SKM-1 treated with dmso at 0.1 percent for 144 hours (cell line): ENCODE results near the gene HMCN1.
A peak's percentile ranks its signal among the peaks of the same experiment; 100 is the strongest.

Experiments used
- DNase-seq: peaks from one replicate; lab custom pipeline; 2025; ENCODE audit not compliant: unreplicated experiment; lab: John Stamatoyannopoulos, UW

HMCN1 gene

DNA sequence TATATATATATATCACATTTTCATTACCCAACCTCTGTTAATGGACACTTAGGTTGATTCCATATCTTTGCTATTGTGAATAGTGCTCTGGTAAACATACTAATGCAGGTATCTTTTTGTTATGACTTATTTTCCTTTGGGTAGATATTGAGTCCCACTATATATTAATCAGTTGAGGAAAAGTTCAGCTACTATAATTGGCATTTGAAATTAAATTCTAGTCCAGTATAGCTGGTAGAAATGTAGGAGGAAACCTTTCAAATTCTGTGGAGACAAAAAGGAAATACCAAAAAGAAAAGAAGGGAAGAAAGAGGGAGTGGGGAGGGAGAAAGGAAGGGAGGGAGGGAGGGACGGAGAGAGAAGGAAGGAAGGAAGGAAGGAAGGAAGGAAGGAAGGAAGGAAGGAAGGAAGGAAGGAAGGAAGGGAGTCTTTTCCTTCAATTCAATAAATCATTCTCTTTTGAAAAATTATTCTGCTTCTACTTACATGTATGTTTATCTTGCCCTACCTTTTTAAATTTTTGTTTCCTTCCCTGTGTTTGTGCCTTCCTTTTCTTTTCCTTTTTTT is 329.0 kb downstream of the HMCN1 start:
- no peak for DNase-seq

DNA sequence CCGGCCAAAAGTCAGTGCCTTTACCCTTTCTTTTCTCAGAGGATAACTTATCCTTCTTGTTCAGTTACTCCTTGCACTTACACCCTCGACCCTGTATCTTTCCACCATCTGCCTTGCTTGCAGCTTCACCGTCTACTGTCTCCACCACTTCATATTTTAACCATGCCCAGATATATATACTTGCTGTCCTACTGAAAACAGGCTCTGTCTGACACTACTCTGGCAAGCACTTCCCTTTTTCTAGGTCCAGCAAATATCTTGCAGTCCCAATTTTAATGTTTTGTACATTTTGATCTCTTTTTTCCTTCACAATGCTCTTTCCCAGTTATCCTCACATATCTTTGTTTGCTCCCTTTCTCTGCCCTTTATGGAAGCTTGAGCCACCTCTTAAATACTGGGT is 332.2 kb downstream of the HMCN1 start:
- DNase-seq: no peak

DNA sequence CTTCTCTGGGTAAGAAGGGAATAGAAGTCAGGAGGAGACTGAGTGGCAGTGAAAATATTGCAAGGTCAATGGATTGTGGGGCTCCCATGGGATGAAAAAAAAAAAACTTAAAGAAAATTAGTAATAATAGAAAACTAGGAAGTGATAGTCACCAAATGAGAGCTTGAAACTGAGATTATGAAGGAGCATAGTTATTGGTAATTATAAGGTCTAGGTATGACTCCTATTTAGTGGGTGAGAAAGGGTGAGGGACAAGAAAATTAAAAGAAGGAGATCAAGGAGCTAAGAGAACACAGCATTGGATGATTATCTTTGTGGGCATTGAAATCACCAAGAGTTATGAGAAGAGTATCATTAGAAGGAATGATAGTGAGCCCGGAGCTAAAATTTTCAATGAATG is 339.5 kb downstream of the HMCN1 start:
- no peak for DNase-seq

DNA sequence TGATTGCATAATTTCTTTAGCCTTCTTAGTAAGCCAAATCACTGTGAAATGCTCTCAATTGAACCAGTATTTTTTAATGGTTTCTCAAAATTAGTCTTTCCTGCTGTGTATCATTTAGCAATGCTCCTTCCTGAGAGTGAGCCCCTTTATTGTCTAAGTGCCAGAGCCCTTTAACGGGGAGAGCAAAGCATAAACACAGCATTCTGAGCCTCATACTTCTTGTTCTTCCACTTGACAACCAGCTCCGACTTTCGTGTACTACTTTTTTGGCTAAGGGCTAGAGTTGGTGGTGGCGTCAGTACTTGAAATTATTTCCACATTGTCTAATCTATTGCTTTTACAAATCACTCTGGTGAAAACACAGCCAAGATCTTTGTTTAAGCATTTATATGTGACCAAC is 341.8 kb downstream of the HMCN1 start:
- no peak for DNase-seq

DNA sequence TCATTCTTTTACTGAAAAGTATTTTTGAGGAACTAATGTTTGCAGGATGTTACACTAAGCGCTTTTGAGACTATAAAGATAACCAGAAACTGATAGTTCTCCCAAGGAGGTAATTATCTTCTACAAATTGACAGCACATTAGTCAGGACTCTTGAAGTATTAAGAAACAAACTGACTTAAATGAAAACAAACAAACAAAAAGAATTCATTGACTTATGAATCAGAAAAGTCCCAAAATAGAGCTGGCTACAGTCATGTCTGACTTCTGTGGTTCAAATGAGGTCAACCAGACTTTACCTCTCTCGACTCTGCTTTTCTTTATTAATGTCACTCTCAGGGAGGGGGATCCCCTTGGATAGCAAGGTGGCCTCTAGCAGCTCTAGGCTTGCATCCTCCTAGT is 344.1 kb downstream of the HMCN1 start:
- DNase-seq: no peak

DNA sequence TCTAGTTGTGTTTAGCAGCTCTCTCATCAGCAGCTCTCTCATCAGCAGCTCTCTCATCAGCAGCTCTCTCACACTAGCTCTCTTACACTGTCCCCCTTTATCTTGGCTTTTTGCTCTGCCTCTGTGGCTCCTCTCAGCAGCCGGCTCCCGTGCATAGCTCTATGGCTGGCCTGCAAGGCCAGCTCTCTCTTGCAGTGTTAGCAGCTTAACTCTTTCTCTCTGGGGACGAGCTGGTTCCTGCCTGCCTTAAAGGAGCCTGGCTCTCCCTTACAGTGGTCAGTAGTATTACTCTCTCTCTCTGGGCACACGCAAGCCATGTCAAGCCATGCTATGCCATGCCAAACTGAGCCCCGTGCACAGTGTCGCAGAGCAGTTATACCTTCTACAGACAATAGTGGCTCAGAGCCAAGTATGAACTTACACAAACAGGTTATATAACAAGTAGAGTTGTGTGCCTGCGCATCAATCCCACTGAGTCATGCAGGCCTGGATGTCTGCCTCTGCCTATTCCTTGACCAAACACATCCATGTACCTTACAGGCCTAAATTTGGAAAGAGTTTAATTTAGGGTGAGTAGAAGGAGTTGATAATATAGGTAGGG is 345.0 kb downstream of the HMCN1 start:
- DNase-seq: no peak

DNA sequence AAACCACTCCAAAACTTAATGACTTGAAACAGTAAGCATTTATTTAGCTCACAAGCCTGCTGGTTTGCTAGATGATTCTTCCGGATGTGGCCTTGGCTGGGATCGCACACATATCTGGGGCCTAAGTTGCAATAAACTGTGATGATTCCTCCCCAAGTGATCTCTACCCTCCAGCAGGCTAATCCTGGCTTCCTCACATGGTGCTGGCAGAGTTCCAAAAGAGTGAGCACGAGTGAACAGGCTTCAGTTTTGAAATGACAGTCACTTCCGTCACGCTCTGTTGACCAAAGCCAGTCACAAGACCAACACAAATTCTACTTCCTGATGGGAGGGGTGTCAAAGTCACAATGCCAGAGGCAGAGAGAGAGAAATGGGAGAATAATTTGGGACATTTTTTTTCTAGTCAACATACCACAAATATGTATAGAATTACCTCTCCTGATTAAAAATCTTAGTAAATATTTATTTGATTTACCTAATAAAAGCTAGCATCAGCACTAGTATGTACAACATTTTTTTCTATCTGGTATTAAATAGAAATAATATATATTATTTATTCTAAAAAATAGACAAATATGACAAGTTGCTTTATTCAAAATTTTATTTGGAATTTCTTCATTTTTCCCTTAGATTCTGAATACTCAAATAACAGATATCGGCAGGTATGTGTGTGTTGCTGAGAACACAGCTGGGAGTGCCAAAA is 348.2 kb downstream of the HMCN1 start:
- DNase-seq: peak; percentile 27

DNA sequence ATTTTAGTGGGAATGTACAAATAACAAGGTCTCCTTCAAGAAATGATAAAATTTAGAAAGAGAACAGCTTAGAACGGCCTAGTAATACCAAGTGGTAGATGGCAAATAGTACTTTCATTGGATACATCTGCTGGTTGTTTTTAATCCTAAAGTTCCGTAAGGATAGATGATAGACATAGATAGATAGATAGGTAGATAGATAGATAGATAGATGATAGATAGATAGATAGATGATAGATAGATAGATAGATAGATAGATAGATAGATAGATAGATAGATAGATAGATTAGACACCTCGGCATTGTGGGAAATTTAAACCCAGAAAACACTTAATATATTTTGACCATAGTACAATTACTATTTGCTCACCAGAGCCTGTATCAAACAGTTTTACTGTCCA is 352.4 kb downstream of the HMCN1 start:
- DNase-seq: no peak

DNA sequence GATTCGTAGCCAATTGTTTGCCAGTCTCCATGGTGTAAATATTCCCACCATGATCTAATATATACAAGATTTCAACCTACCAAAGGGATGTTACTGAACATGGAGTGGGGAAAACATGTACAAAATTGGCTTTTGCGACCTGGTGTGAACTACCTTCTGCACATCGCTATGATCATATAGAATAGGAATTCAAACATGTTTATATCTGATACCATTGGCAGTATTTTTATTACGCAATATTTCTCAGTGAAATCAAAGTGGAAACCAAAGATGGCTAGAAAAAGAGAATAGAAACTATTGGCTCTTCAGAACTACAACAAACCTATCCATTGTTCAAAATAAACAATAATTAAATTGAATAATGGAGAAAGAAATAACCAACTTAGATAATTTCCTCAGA is 355.7 kb downstream of the HMCN1 start:
- DNase-seq: no peak

DNA sequence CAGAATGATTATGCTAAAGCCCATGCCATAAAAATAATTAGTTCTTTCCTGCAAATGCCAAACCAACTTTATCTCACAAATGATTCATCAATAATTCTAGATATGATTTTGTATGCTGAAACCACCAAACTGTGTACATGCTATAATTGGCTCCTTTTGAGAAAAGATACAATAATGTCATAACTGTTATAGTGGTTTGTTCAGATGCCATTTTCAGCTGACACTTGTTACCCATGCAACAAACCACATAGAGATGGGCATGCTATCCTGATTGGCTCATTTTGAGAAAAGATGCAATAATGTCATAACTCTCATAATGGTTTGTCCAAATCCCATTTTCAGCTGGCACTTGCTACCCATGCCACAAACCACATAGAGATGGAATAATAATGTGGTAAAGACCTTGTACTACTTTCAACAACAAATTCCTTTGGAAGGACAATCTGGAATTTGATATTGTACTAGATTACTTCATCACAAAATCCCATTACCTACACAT is 357.1 kb downstream of the HMCN1 start:
- DNase-seq: no peak

DNA sequence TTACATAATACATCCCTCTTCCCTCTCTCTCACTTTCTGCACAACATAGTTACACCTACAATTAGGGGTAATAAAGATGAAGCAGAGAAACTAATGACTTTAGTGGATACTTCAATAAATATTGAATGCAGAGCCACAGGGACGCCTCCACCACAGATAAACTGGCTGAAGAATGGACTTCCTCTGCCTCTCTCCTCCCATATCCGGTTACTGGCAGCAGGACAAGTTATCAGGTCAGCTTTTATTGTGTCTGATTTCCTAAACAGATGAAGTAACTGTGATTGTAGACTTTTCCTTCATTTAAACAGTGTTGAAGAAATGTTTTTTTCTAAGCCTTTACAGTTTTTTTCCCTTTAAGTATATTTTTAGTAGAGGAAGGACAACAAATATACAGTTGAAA is 359.2 kb downstream of the HMCN1 start:
- no peak for DNase-seq

DNA sequence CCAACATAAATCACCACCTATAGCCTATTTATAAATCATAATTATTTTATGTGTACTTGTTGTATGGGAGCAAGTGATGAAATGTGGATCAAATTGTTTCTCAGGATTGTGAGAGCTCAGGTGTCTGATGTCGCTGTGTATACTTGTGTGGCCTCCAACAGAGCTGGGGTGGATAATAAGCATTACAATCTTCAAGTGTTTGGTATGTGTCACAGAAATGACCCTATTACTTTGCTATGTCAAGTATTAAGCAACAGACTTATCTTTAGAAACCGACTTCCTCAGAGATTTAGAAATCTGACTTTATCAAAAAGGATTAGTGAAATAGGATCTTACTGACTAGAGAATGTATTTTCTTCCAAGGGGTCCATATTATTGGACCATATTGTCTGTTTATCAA is 360.0 kb downstream of the HMCN1 start:
- DNase-seq: no peak

DNA sequence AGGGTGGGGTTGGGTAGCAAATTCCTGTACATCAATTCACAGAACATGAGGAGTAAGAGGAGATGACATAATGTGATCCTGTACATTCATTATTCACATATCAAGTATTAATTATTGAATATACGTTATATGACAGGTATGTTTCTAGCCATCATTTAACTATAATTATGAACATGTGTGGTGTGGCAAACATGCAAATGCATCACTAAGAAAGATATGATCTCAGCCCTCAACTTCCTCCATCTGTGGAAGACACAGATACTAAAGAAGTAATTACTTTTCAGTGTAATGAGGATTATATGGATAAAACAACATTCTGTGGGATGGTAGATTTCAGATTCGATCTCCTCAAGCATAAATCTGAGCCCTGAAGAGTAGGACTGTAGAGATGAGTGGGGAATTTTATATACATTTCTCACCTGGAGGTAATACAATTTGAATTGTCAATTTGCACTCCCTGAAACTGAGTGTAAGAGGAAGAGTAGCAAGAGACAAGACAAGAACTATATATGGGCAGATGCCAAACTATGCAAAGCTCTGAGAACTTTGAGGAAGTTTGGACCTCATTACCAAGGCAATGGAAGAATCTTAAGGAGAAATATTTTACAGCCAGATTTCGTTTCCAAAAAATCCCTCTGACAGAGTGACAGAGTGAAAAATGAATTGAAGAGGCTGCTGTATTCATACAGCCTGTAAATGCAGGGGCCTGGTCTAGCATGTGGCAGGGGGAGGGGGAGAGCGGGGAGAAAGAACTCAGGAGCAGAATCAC is 365.3 kb downstream of the HMCN1 start:
- DNase-seq: no peak

DNA sequence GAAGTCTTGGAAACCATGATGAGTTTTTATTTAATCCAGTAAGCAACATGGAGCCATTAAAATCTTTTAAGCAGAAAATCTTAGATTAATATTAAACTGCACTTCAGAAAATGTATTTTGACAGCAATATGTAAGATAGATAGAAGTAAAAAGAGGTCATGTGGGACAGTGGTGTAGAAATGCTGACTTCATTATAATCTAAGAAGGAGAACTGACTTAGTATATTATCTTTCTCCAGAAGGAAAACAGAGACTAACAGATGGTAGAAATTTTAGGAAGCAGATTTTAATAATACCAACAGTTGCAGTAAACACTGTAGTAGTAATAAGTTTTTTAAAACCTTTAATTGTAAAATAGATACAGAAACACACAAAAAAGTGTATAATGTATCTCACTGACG is 367.9 kb downstream of the HMCN1 start:
- DNase-seq: no peak

DNA sequence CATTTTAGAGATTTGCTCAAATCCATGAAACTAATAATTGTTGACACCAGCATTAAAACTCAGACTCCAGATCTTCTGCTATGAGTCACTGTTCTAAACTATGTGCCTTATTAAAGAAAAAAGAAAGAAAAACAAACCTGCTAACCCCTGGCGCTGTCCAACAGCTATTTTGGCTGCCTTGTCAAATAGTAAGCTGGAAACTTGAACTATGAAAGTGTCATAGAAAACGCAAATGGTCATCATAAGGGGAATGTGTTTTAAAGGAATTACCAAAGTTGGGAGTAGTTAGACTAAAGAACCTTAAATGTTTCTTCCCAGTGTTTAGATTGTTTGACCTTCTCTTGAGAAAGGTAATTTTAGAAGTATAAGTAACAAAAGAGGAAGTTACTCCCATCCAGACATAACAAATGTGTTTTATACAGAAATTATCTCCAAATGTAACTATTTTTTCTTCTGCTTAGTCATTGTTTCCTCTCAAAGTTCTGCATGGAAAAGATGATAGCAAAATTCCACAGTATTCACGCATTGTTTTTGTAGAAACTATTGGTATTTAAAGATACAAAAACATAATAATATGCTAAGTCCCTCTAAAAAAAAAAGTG is 368.5 kb downstream of the HMCN1 start:
- no peak for DNase-seq

DNA sequence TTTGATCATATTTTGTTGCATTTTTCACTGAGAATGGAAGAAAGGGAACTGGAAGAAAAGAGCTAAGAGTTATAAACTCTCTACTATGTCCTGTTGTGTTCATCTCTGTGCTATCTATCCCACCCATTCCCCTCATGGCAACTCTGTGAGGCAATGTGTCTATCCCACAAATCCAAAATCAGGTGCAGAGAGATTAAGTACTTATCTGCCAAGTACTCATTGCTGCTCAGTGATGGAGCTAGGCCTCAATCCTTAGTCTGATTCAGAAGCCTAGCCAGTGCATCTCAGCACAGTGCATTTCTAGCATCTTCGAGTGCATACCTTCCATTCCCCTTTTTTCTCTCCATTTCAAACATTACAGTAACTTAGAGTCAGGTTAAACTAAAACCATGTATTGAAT is 370.3 kb downstream of the HMCN1 start:
- DNase-seq: no peak

DNA sequence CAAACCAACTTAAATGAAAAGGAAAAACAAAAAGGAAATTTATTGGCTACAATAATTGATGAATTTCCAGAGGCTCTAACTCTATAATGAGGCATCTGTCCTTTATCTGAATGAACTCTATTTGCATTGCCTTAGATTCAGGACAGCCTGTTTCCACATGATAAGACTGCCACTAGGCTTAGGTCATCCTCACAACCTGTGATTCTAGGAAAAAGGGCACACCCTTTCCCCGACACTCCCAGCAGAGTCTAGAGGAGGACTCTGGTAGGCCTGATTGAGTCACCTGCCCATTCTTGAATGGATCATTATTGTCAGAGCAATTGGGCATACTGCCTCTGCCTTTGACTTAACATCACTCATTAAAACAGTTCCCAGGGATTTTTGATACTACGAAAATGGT is 378.1 kb downstream of the HMCN1 start:
- DNase-seq: no peak

DNA sequence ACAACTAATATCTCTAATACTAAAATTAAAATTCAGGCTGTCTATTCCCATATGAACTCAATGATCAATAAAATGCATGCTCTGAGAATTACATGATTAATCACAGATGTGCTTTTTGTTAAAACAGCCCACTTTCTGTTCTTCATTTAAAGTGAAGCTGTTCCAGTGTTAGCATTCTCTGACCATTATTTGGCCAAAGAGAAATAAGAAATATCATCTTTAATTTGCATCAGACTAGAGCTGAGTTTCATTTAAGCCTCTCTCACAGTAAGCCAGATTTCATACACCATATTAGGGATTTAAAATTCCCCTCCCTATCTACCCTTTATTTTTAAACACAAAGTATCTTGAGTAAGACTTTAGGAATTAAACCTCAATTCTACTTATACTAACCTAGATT is 379.3 kb downstream of the HMCN1 start:
- DNase-seq: no peak

DNA sequence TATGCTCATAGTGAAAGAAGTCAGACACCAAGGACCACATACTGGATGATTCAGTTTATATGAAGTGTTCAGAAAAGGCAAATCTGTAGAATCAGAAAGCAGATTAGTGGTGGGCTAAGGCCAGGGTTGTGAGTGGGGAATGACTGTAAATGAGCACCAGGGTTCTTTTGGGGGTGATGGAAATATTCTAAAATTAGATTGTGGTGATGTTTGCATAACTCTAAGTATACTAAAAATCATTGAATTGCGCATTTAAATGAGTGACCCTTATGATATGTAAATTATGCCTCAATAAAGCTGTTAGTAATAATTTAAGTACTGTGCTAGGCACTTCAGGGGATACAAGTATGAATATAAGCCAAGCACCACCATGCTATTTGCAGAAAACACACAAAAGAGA is 384.5 kb downstream of the HMCN1 start:
- no peak for DNase-seq

DNA sequence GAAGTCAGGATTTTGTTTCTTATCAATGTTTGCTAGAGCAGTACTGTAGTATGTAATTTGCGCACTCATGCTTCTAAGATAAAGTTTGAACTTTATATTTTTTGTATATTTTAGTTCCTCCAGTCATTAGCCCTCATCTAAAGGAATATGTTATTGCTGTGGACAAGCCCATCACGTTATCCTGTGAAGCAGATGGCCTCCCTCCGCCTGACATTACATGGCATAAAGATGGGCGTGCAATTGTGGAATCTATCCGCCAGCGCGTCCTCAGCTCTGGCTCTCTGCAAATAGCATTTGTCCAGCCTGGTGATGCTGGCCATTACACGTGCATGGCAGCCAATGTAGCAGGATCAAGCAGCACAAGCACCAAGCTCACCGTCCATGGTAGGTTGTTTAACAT is 388.6 kb downstream of the HMCN1 start:
- no peak for DNase-seq

DNA sequence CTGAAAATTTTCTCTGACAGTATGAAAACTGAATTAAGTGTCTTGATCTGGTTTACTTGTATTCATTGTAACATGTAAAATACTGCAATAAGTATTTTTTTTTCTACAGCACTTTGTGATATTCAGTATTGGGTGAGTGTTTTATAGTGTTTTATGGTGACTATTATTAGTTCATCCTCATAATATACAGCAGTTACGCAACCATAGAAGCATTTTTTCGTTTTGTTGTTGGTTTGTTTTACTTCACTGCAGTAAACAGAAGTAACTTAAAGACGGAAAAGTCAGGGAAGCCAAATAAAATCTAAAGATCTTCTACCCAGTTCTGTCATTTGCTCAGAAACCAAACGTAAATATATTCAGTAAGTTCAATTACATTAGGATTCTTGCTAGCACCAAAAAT is 390.8 kb downstream of the HMCN1 start:
- DNase-seq: no peak

DNA sequence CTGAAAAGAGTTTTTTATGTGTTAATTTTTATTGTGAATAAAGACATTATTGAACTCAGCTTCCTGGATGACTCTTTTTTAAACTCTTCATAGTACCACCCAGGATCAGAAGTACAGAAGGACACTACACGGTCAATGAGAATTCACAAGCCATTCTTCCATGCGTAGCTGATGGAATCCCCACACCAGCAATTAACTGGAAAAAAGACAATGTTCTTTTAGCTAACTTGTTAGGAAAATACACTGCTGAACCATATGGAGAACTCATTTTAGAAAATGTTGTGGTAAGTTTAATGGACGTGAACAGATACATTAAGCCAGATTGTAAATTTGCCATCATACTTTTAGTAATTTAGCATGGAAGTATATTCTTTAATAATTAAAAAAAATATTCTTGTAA is 391.3 kb downstream of the HMCN1 start:
- no peak for DNase-seq
